HEK293 (cell line): ENCODE results near the gene WDTC1.

Source experiments
- CTCF ChIA-PET: fragments of 350-600 bp; formaldehyde crosslinking; extraction: SDS; loops from one replicate; lab custom pipeline; 2021; ENCODE audit warnings: antibody characterized with exemption; lab: Yijun Ruan, JAX
- POLR2A ChIA-PET: fragments of 300-600 bp; formaldehyde crosslinking; extraction: SDS; loops from one replicate; lab custom pipeline; 2020; ENCODE audit warnings: antibody characterized with exemption, inconsistent platforms; lab: Yijun Ruan, JAX
- H3K27ac ChIP-seq: fragments of 200-500 bp; sonication (Bioruptor generic); 2 replicates; pipeline ENCODE4 v1.5.1; 2014; ENCODE audit warnings: low read depth, low read length, control low read depth, inconsistent platforms; ENCODE audit errors: extremely low read depth
- H3K36me3 ChIP-seq, 2 experiments: fragments of 200-500 bp in 1 of 2; sonication (Bioruptor generic) in 1 of 2; 1 replicate in 1 of 2; 2 replicates in 1 of 2; pipeline ENCODE4 v1.5.1; 2014 to 2017; ENCODE audit warnings: inconsistent platforms in 2 of 2, low read length in 2 of 2; ENCODE audit not compliant: control insufficient read depth in 2 of 2, insufficient read depth in 1 of 2
- H3K4me1 ChIP-seq: fragments of 200-500 bp; sonication (Bioruptor generic); 2 replicates; pipeline ENCODE4 v1.5.1; 2014; ENCODE audit warnings: mild to moderate bottlenecking, low read length, inconsistent platforms; ENCODE audit not compliant: control insufficient read depth, insufficient read depth
- H3K4me3 ChIP-seq: 2 replicates; pipeline ENCODE4 v1.5.1; 2011; ENCODE audit warnings: low read depth, mild to moderate bottlenecking, control low read depth, low read length, moderate library complexity
- H3K9me3 ChIP-seq: fragments of 200-500 bp; sonication (Bioruptor generic); 2 replicates; pipeline ENCODE4 v1.5.1; 2014; ENCODE audit warnings: low read depth, low read length, inconsistent platforms; ENCODE audit not compliant: control insufficient read depth, insufficient read depth
- ATF2 ChIP-seq: fragments of 450-650 bp; formaldehyde crosslinking; IDR thresholded peaks from 2 replicates; pipeline ENCODE4 v1.5.1; 2016; ENCODE audit warnings: missing biosample characterization, missing genetic modification characterization, low read depth
- GLIS2 ChIP-seq: fragments of 450-650 bp; formaldehyde crosslinking; IDR thresholded peaks from 2 replicates; pipeline ENCODE4 v1.5.1; 2016; ENCODE audit warnings: missing biosample characterization, missing genetic modification characterization
- PRDM2 ChIP-seq: fragments of 450-650 bp; formaldehyde crosslinking; IDR thresholded peaks from 2 replicates; pipeline ENCODE4 v1.5.1; 2016; ENCODE audit warnings: missing biosample characterization, missing genetic modification characterization, borderline replicate concordance
- ZBTB10 ChIP-seq: fragments of 450-650 bp; formaldehyde crosslinking; IDR thresholded peaks from 2 replicates; pipeline ENCODE4 v1.5.1; 2016; ENCODE audit warnings: missing biosample characterization, missing genetic modification characterization
- ZNF121 ChIP-seq: fragments of 450-650 bp; formaldehyde crosslinking; IDR thresholded peaks from 2 replicates; pipeline ENCODE4 v1.5.1; 2016; ENCODE audit warnings: missing biosample characterization, missing genetic modification characterization
- ZNF132 ChIP-seq: fragments of 450-650 bp; formaldehyde crosslinking; IDR thresholded peaks from 2 replicates; pipeline ENCODE4 v1.5.1; 2017; ENCODE audit warnings: missing biosample characterization, missing genetic modification characterization, borderline replicate concordance
- ZNF23 ChIP-seq: fragments of 450-650 bp; formaldehyde crosslinking; IDR thresholded peaks from 2 replicates; pipeline ENCODE4 v1.5.1; 2016; ENCODE audit warnings: missing biosample characterization, missing genetic modification characterization, borderline replicate concordance
- ZNF274 ChIP-seq, 2 experiments: fragments of 200-500 bp in 1 of 2; fragments of 450-650 bp in 1 of 2; sonication (Bioruptor generic) in 1 of 2; formaldehyde crosslinking in 1 of 2; IDR thresholded peaks; 2 replicates each; pipeline versions ENCODE4 v1.5.1 to v1.6.1; 2014 to 2016; ENCODE audit warnings: borderline replicate concordance in 1 of 2, inconsistent platforms in 1 of 2, low read length in 1 of 2, missing biosample characterization in 1 of 2, missing genetic modification characterization in 1 of 2
- ZNF398 ChIP-seq: fragments of 450-650 bp; formaldehyde crosslinking; IDR thresholded peaks from 2 replicates; pipeline ENCODE4 v1.5.1; 2017; ENCODE audit warnings: missing biosample characterization, missing genetic modification characterization
- ZNF449 ChIP-seq: fragments of 450-650 bp; formaldehyde crosslinking; IDR thresholded peaks from 2 replicates; pipeline ENCODE4 v1.5.1; 2017; ENCODE audit warnings: missing biosample characterization, mild to moderate bottlenecking, missing genetic modification characterization, moderate library complexity
- ZNF530 ChIP-seq: fragments of 450-650 bp; formaldehyde crosslinking; IDR thresholded peaks from 2 replicates; pipeline ENCODE4 v1.5.1; 2016; ENCODE audit warnings: low read depth, missing biosample characterization, missing genetic modification characterization
- ZNF624 ChIP-seq: fragments of 450-650 bp; formaldehyde crosslinking; IDR thresholded peaks from 2 replicates; pipeline ENCODE4 v1.5.1; 2017; ENCODE audit warnings: missing biosample characterization, missing genetic modification characterization

Gene WDTC1

GRCh38 chr1:27297903-27298302 is 63.5 kb downstream of the WDTC1 start:
- ChIA-PET POLR2A (interaction anchor here (1.1 kb wide), 1 partner anchor 101 kb away, joined by 3 read pairs; no protein-coding TSS in a partner anchor), CTCF (interaction anchor here (0.6 to 9.8 kb wide), 20 partner anchors 13 to 371 kb away, joined by 3 to 202 read pairs (median 10); partner anchors contain the start of genes AHDC1 and CD164L2)
- Histone ChIP-seq H3K36me3 (peaks cover 9 to 93% of the 10 kb centered on the region in 2 experiments; a peak in 2 of 3 replicates), H3K4me3 (no peak overlapping the region), H3K4me1 (no peaks in the 10 kb centered on the region), H3K9me3 (no peaks in the 10 kb centered on the region), H3K27ac (no peak overlapping the region)
- TF ChIP-seq ZNF274 (IDR thresholded peaks at IDR 0.05; ENCODE audit: low read length) (no peak), ZNF274 (tag by site-specific recombination; IDR thresholded peaks at IDR 0.05; ENCODE audit: borderline replicate concordance) (no peak), ZNF132 (tag by site-specific recombination) (no peak), ZNF449 (tag by site-specific recombination) (no peak)

- H3K27ac ChIP-seq: no peak overlapping the region
- no peaks in the 10 kb centered on the region for H3K4me1 ChIP-seq
- H3K36me3 ChIP-seq: peaks cover 9 to 96% of the 10 kb centered on the region in 2 experiments; a peak in 2 of 3 replicates
- no peaks in the 10 kb centered on the region for H3K9me3 ChIP-seq
- POLR2A ChIA-PET: interaction anchor here (1.1 to 1.4 kb wide), 2 partner anchors 67 to 101 kb away, joined by 3 read pairs; no protein-coding TSS in a partner anchor
- TF ChIP-seq ZNF530 (tag by site-specific recombination): no peak
- TF ChIP-seq ZNF624 (tag by site-specific recombination): no peak
- no peak for TF ChIP-seq ZBTB10 (tag by site-specific recombination)
- no peak for TF ChIP-seq GLIS2 (tag by site-specific recombination)
- TF ChIP-seq ZNF121: no peak
- no peak for TF ChIP-seq PRDM2
- no peak for TF ChIP-seq ZNF398
- no peak for TF ChIP-seq ATF2 (tag by site-specific recombination)
- no peak for TF ChIP-seq ZNF23
- CTCF ChIA-PET: interaction anchor here (0.5 to 9.8 kb wide), 27 partner anchors 12 to 1508 kb away, joined by 3 to 202 read pairs (median 5); partner anchors contain the start of genes AHDC1, CD164L2, GPR3 and MAP3K6
- H3K4me3 ChIP-seq: no peak overlapping the region
Observed at GRCh38 chr1:27298632-27299384, 64.4 kb downstream of the WDTC1 start.
